A549 (cell line): Measurements from ENCODE around the gene TACC2.

Experiments
- CBX8 ChIP-seq: fragments of 200-600 bp; sonication (generic); IDR thresholded peaks from 2 replicates; pipeline ENCODE4 v1.6.1; 2016
- CTCF ChIP-seq: fragments of >200 bp; sonication (Bioruptor Twin); formaldehyde crosslinking; IDR thresholded peaks from 3 replicates; pipeline ENCODE4 v1.5.1; 2016
- EP300 ChIP-seq, 2 experiments: fragments of >200 bp; sonication (Bioruptor Twin); formaldehyde crosslinking; IDR thresholded peaks; 2 replicates in 1 of 2; 3 replicates in 1 of 2; pipeline ENCODE4 v1.6.1; 2016 to 2017
- HMGXB4 ChIP-seq: fragments of 250-450 bp; sonication (Bioruptor Pico); IDR thresholded peaks from 2 replicates; pipeline ENCODE4 v1.5.0; 2021; ENCODE audit warnings: mild to moderate bottlenecking, moderate library complexity, borderline replicate concordance
- PHF8 ChIP-seq: fragments of 200-600 bp; sonication (generic); IDR thresholded peaks from 2 replicates; pipeline ENCODE4 v1.6.1; 2016; ENCODE audit warnings: low read depth, mild to moderate bottlenecking, antibody characterized with exemption, moderate library complexity, borderline replicate concordance
- POLR2A ChIP-seq: IDR thresholded peaks from 2 replicates; pipeline ENCODE4 v1.6.1; 2012; ENCODE audit warnings: mild to moderate bottlenecking, low read length

GRCh38 chr10:122143238-122143841 lies 154.4 kb downstream of the TACC2 start:
- TF ChIP-seq HMGXB4 (CRISPR knock-in tag), result no peak
- no peak for TF ChIP-seq CTCF
- TF ChIP-seq PHF8, result no peak
- TF ChIP-seq CBX8, result no peak
- TF ChIP-seq EP300 (IDR thresholded peaks at IDR 0.05), result no peak
- TF ChIP-seq POLR2A, result no peak
